Transverse colon (tissue), 4 donors: ENCODE measurements around the gene UGT3A2.

Experiments
- EP300 ChIP-seq: sonication (generic); formaldehyde crosslinking; IDR thresholded peaks from one replicate; pipeline ENCODE4 v1.6.1; 2017; ENCODE audit warnings: antibody characterized with exemption, low read depth
- POLR2A ChIP-seq: fragments of 450-650 bp; IDR thresholded peaks from one replicate; pipeline ENCODE4 v1.6.1; 2016; ENCODE audit warnings: antibody characterized with exemption, mild to moderate bottlenecking, moderate library complexity
- POLR2AphosphoS5 ChIP-seq, 3 donors: sonication (generic); formaldehyde crosslinking; IDR thresholded peaks; one replicate each; pipeline ENCODE4 v1.6.1; 2016; ENCODE audit warnings: antibody characterized with exemption in 3 of 3
- TF ChIP-seq, protein P1 (sequence below), 5 experiments: fragments of 200-600 bp in 3 of 5; fragments of 450-650 bp in 2 of 5; sonication (generic) in 3 of 5; IDR thresholded peaks; 1 replicate in 2 of 5; 2 replicates in 3 of 5; pipeline ENCODE4 v1.5.1; 2016 to 2017; ENCODE audit warnings: antibody characterized with exemption in 5 of 5, inconsistent platforms in 3 of 5, mild to moderate bottlenecking in 2 of 5, moderate library complexity in 1 of 5

DNA sequence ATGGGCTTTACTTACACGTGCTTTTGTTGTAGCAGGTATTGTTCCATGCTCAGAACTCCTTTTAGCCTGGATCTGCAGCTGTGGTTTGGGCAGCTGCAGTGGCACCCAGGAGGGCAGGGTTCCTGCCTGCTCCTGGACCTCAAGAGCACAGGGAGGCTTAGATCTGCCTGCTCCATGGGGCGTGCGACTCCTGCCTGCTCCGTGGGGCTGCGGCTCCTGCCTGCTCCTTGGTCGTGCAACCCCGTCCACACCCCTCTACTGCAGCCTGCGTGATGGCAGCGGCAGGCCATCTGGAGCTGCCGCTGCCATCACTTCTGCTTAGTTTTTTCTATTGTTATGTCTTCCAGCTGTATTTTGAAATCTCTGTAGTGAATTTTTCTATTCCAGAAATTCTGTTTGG lies 11.7 kb upstream of the UGT3A2 start:
- TF ChIP-seq POLR2A: no peak
- TF ChIP-seq, protein P1, sequence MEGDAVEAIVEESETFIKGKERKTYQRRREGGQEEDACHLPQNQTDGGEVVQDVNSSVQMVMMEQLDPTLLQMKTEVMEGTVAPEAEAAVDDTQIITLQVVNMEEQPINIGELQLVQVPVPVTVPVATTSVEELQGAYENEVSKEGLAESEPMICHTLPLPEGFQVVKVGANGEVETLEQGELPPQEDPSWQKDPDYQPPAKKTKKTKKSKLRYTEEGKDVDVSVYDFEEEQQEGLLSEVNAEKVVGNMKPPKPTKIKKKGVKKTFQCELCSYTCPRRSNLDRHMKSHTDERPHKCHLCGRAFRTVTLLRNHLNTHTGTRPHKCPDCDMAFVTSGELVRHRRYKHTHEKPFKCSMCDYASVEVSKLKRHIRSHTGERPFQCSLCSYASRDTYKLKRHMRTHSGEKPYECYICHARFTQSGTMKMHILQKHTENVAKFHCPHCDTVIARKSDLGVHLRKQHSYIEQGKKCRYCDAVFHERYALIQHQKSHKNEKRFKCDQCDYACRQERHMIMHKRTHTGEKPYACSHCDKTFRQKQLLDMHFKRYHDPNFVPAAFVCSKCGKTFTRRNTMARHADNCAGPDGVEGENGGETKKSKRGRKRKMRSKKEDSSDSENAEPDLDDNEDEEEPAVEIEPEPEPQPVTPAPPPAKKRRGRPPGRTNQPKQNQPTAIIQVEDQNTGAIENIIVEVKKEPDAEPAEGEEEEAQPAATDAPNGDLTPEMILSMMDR (IDR thresholded peaks at IDR 0.05): no peak
- TF ChIP-seq EP300: no peak
- TF ChIP-seq POLR2AphosphoS5 (IDR thresholded peaks at IDR 0.05): no peak
